Uterus (tissue), 2 donors: ENCODE results near the gene NRXN2.

Source experiments
- POLR2A ChIP-seq, 2 donors: fragments of 450-650 bp; IDR thresholded peaks; one replicate each; pipeline ENCODE4 v1.6.1; 2016; ENCODE audit warnings: antibody characterized with exemption in 2 of 2, mild to moderate bottlenecking in 1 of 2, moderate library complexity in 1 of 2
- TF ChIP-seq, protein P1 (sequence below), 4 experiments: fragments of 200-600 bp in 2 of 4; fragments of 450-650 bp in 2 of 4; sonication (generic) in 2 of 4; IDR thresholded peaks; one replicate each; pipeline ENCODE4 v1.5.1; 2016 to 2019; ENCODE audit warnings: antibody characterized with exemption in 4 of 4, mild to moderate bottlenecking in 2 of 4, moderate library complexity in 1 of 4

GRCh38 chr11:64731601-64732000 is 8.6 kb upstream of the NRXN2 start:
- TF ChIP-seq, protein P1, sequence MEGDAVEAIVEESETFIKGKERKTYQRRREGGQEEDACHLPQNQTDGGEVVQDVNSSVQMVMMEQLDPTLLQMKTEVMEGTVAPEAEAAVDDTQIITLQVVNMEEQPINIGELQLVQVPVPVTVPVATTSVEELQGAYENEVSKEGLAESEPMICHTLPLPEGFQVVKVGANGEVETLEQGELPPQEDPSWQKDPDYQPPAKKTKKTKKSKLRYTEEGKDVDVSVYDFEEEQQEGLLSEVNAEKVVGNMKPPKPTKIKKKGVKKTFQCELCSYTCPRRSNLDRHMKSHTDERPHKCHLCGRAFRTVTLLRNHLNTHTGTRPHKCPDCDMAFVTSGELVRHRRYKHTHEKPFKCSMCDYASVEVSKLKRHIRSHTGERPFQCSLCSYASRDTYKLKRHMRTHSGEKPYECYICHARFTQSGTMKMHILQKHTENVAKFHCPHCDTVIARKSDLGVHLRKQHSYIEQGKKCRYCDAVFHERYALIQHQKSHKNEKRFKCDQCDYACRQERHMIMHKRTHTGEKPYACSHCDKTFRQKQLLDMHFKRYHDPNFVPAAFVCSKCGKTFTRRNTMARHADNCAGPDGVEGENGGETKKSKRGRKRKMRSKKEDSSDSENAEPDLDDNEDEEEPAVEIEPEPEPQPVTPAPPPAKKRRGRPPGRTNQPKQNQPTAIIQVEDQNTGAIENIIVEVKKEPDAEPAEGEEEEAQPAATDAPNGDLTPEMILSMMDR (IDR thresholded peaks at IDR 0.05) = no peak
- TF ChIP-seq POLR2A (IDR thresholded peaks at IDR 0.05) = no peak
